KMS-11 (cell line): Measurements from ENCODE around the gene ETS2.

Source experiments
- H2AFZ ChIP-seq: fragments of 200-600 bp; sonication (generic); 2 replicates; pipeline ENCODE4 v1.6.1; 2016; ENCODE audit warnings: antibody characterized with exemption, mixed run types, low read depth
- H3K27ac ChIP-seq: fragments of 200-600 bp; sonication (generic); 2 replicates; pipeline ENCODE4 v1.6.1; 2016; ENCODE audit warnings: mild to moderate bottlenecking, mixed run types
- H3K27me3 ChIP-seq: fragments of 200-600 bp; sonication (generic); 2 replicates; pipeline ENCODE4 v1.6.1; 2017; ENCODE audit warnings: mild to moderate bottlenecking, low read depth, mixed run types, moderate library complexity; ENCODE audit not compliant: insufficient read depth
- H3K36me3 ChIP-seq: fragments of 200-600 bp; sonication (generic); 2 replicates; pipeline ENCODE4 v1.6.1; 2017; ENCODE audit warnings: mild to moderate bottlenecking, mixed run types; ENCODE audit not compliant: insufficient read depth
- H3K4me1 ChIP-seq: fragments of 200-600 bp; sonication (generic); 2 replicates; pipeline ENCODE4 v1.6.1; 2016; ENCODE audit warnings: mild to moderate bottlenecking, low read depth, mixed run types; ENCODE audit not compliant: poor library complexity, severe bottlenecking
- H3K4me2 ChIP-seq: fragments of 200-600 bp; sonication (generic); 2 replicates; pipeline ENCODE4 v1.7.0; 2016; ENCODE audit warnings: mild to moderate bottlenecking, mixed run types
- H3K4me3 ChIP-seq: fragments of 200-600 bp; sonication (generic); IDR thresholded peaks from 2 replicates; pipeline ENCODE4 v1.6.1; 2017; ENCODE audit warnings: low read depth, low read length, mixed read lengths; ENCODE audit not compliant: insufficient read depth
- H3K79me2 ChIP-seq: fragments of 200-600 bp; sonication (generic); 2 replicates; pipeline ENCODE4 v1.6.1; 2016; ENCODE audit warnings: low read depth, mixed run types; ENCODE audit not compliant: insufficient read depth
- H3K9ac ChIP-seq: fragments of 200-600 bp; sonication (generic); 2 replicates; pipeline ENCODE4 v1.6.1; 2016; ENCODE audit warnings: mild to moderate bottlenecking, mixed run types
- H4K20me1 ChIP-seq: fragments of 200-600 bp; sonication (generic); 2 replicates; pipeline ENCODE4 v1.6.1; 2016; ENCODE audit warnings: mild to moderate bottlenecking, mixed run types; ENCODE audit not compliant: insufficient read depth
- TF ChIP-seq, protein P1 (sequence below): fragments of 200-600 bp; sonication (generic); conservative IDR thresholded peaks from 2 replicates; pipeline ENCODE4 v1.6.1; 2017; ENCODE audit warnings: low read depth, mild to moderate bottlenecking, antibody characterized with exemption, low read length, moderate library complexity, mixed read lengths

The ETS2 gene

GRCh38 chr21:38790961-38791360 is 14.8 kb upstream of the ETS2 start:
- TF ChIP-seq, protein P1, sequence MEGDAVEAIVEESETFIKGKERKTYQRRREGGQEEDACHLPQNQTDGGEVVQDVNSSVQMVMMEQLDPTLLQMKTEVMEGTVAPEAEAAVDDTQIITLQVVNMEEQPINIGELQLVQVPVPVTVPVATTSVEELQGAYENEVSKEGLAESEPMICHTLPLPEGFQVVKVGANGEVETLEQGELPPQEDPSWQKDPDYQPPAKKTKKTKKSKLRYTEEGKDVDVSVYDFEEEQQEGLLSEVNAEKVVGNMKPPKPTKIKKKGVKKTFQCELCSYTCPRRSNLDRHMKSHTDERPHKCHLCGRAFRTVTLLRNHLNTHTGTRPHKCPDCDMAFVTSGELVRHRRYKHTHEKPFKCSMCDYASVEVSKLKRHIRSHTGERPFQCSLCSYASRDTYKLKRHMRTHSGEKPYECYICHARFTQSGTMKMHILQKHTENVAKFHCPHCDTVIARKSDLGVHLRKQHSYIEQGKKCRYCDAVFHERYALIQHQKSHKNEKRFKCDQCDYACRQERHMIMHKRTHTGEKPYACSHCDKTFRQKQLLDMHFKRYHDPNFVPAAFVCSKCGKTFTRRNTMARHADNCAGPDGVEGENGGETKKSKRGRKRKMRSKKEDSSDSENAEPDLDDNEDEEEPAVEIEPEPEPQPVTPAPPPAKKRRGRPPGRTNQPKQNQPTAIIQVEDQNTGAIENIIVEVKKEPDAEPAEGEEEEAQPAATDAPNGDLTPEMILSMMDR = no peak
- no peak overlapping the region for H2AFZ ChIP-seq
- no peaks in the 10 kb centered on the region for H4K20me1 ChIP-seq
- no peaks in the 10 kb centered on the region for H3K36me3 ChIP-seq
- H3K4me3 ChIP-seq = no peak overlapping the region
- no peak overlapping the region for H3K4me2 ChIP-seq
- H3K27ac ChIP-seq = no peak overlapping the region
- H3K27me3 ChIP-seq = no peaks in the 10 kb centered on the region
- no peaks in the 10 kb centered on the region for H3K79me2 ChIP-seq
- H3K4me1 ChIP-seq = no peaks in the 10 kb centered on the region
- no peak overlapping the region for H3K9ac ChIP-seq

DNA sequence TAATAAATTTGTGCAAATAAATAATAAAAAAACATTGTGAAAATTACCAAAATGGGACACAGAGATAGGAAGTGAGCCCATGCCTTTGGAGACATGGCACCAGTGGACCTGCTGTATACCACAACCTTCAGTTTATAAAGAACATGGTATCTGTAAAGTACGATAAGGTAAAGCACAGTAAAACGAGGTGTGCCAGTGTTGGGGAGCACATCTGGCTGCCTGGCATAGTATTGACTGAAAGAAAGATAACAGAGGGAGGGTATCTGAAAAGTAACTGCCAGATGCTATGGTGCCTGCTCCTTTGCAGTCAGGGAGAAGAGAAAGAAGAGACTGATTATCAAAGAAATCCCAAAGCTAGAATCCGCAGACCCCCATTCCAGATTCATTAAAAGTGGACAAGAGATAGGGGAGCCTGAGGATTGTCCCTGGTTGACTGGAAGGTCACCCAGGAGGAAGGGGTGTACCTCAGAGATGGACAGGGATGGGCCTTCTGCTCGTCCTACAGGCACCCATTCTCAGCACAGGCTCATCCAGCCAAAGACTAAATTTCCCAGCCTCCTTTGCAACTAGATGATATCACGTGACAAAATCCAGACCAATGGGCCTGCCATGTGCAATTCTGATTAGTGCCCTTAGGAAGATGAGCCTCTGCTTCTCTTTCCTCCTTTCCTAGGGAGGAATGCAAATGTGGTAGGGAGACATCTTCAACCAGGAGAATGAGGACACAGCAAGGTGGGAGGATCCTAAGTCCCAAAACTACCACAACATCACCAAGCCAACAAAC is 12.9 kb upstream of the ETS2 start:
- TF ChIP-seq, protein P1 = no peak
- Histone ChIP-seq H4K20me1 (no peaks in the 10 kb centered on the region), H2AFZ (no peak overlapping the region), H3K9ac (no peak overlapping the region), H3K4me1 (no peaks in the 10 kb centered on the region), H3K4me3 (no peak overlapping the region), H3K36me3 (no peaks in the 10 kb centered on the region), H3K27me3 (no peaks in the 10 kb centered on the region), H3K27ac (no peak overlapping the region), H3K4me2 (no peak overlapping the region), H3K79me2 (no peaks in the 10 kb centered on the region)

- TF ChIP-seq, protein P1 = no peak
- no peak overlapping the region for H2AFZ ChIP-seq
- H3K9ac ChIP-seq = no peak overlapping the region
- no peaks in the 10 kb centered on the region for H3K79me2 ChIP-seq
- H3K4me3 ChIP-seq = no peak overlapping the region
- H3K36me3 ChIP-seq = no peaks in the 10 kb centered on the region
- no peak overlapping the region for H3K27ac ChIP-seq
- H3K4me1 ChIP-seq = no peaks in the 10 kb centered on the region
- H3K4me2 ChIP-seq = no peak overlapping the region
- H4K20me1 ChIP-seq = no peaks in the 10 kb centered on the region
- H3K27me3 ChIP-seq = no peaks in the 10 kb centered on the region
These were observed 11.6 kb upstream of the ETS2 start for GRCh38 chr21:38793926-38794713.

DNA sequence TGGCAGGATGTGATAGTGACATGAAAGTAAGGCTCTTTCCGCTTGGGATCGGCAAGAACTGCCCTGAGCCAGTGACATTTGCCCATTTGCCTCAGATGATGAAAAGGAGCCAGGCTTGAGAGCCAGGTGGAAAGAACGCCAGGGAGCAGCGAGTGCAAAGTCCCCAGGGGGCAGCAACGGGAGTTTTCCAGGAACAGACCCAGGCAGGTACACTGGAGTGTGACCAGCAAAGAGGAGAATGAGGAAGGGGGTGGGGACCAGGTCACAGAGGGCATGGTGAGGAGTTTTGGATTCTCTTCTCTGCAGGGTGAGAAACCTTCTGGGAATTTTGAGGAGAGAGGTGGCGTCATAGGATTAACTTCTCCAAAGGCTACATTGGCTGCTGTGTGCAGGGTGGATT is 10.8 kb upstream of the ETS2 start:
- H3K4me2 ChIP-seq = no peak overlapping the region
- H3K79me2 ChIP-seq = no peaks in the 10 kb centered on the region
- TF ChIP-seq, protein P1 = no peak
- no peaks in the 10 kb centered on the region for H4K20me1 ChIP-seq
- H3K4me3 ChIP-seq = no peak overlapping the region
- H3K36me3 ChIP-seq = no peaks in the 10 kb centered on the region
- H3K9ac ChIP-seq = no peak overlapping the region
- H2AFZ ChIP-seq = no peak overlapping the region
- H3K4me1 ChIP-seq = no peaks in the 10 kb centered on the region
- no peak overlapping the region for H3K27ac ChIP-seq
- H3K27me3 ChIP-seq = no peaks in the 10 kb centered on the region
